Measurements from ENCODE around the gene RAB30. TPM values are rescaled to one million over a fixed set of nuclear protein-coding genes. Genes with fewer than 3 reads are reported as not detected.

RAB30 gene
- total and polyA plus RNA-seq, 2 donors (not counting 3 experiments of a cell fraction or from before 2014, with no cell fraction given), result 4.1 to 14.6 TPM

GRCh38 chr11:82988936-82989627 is 82.6 kb downstream of the RAB30 start:
- Histone ChIP-seq H3K79me2 (ENCODE audit: control insufficient read depth, insufficient read depth, low read length) (no peaks in the 10 kb centered on the region), H3K4me3 (replicated peaks in 1 of 3; ENCODE audit: insufficient read depth in 1 of 3, low read depth in 1 of 3, low read length in 3 of 3) (no peak overlapping the region), H2AFZ (ENCODE audit: low read depth, low read length) (no peak overlapping the region), H3K9ac (replicated peaks; ENCODE audit: extremely low read depth, insufficient read depth, low read length) (no peak overlapping the region), H4K20me1 (replicated peaks; ENCODE audit: control insufficient read depth, extremely low read depth, insufficient read depth, low read length) (no peaks in the 10 kb centered on the region), H3K4me1 (ENCODE audit: control insufficient read depth, extremely low read depth, insufficient read depth, low read length) (peaks cover 13% of the 10 kb centered on the region), H3K9me1 (replicated peaks; ENCODE audit: control insufficient read depth, extremely low read depth, insufficient read depth, low read length) (no peaks in the 10 kb centered on the region), H3K36me3 (ENCODE audit: control insufficient read depth in 2 of 2, extremely low read depth in 1 of 2, insufficient read depth in 2 of 2, low read length in 2 of 2) (peaks cover 0 to 3% of the 10 kb centered on the region in 2 experiments), H3K9me3 (replicated peaks; ENCODE audit: control insufficient read depth, insufficient read depth, low read length) (no peaks in the 10 kb centered on the region), H3K27me3 (ENCODE audit: control insufficient read depth in 2 of 2, insufficient read depth in 2 of 2, low read length in 2 of 2) (no peaks in the 10 kb centered on the region), H3K27ac (ENCODE audit: insufficient read depth, low read depth, low read length) (no peak overlapping the region), H3K4me2 (ENCODE audit: insufficient read depth, low read length) (no peak overlapping the region)
- dilution Hi-C loops (cut with MboI; ENCODE audit: extremely low pct_ligation_motif_present, low sequenced_read_pairs), result no loop called here
- intact Hi-C loops (cut with micrococcal nuclease), result no loop called here
- no TSS peak for BruUV-seq (replicated peaks)
- ChIA-PET POLR2A (no interaction called here), CTCF (no interaction called here)
- DNase-seq (ENCODE audit: low read depth, low spot score), result no peak
- TF ChIP-seq MAX (IDR thresholded peaks at IDR 0.05; ENCODE audit: insufficient read depth, insufficient read length) (no peak), GATA2 (IDR thresholded peaks at IDR 0.05; ENCODE audit: insufficient read depth, insufficient read length, low read depth, low read length) (no peak), POLR2AphosphoS5 (IDR thresholded peaks at IDR 0.05; ENCODE audit: insufficient read depth, low read depth, low read length) (no peak), POLR2A (IDR thresholded peaks at IDR 0.05; ENCODE audit: low read depth, low read length) (no peak), MYC (IDR thresholded peaks at IDR 0.05; ENCODE audit: low read depth, low read length) (no peak), FOS (IDR thresholded peaks at IDR 0.05; ENCODE audit: borderline replicate concordance, insufficient read depth, low read length) (no peak), CTCF (IDR thresholded peaks at IDR 0.05; ENCODE audit: extremely low read depth in 1 of 2, insufficient read depth in 1 of 2, low read depth in 1 of 2, low read length in 2 of 2) (no peak), JUN (IDR thresholded peaks at IDR 0.05; ENCODE audit: borderline replicate concordance, insufficient read depth, insufficient read length, low read depth) (no peak), EZH2 (IDR thresholded peaks at IDR 0.05; ENCODE audit: borderline replicate concordance, low read depth, low read length, severe bottlenecking) (no peak)
- FAIRE-seq, result no peak
